Naive thymus-derived CD4-positive, alpha-beta T cell (primary cell): ENCODE measurements around the gene ZNF839. TPM values are rescaled to one million over a fixed set of nuclear protein-coding genes. Genes with fewer than 3 reads are reported as not detected.

Source experiments
- ATAC-seq: fragments of 150-1000 bp; cut with Tn5 transposase; 2 replicates; pipeline ENCODE4 v1.10.0; 2021; ENCODE audit warnings: mild to moderate bottlenecking, moderate library complexity
- CTCF ChIA-PET: fragments of 350-600 bp; sonication (Branson Sonifier 250); formaldehyde crosslinking; loops from one replicate; lab custom pipeline; 2021; ENCODE audit warnings: antibody characterized with exemption; lab: Charles Lee
- POLR2A ChIA-PET: fragments of 350-600 bp; sonication (Branson Sonifier 250); formaldehyde crosslinking; loops from one replicate; lab custom pipeline; 2021; ENCODE audit warnings: antibody characterized with exemption, inconsistent platforms; lab: Charles Lee
- DNase-seq, 9 donors: peaks; one replicate each; pipeline versions ENCODE4 v3.0.0 to v3.0.0-alpha.2; 2020 to 2022; ENCODE audit warnings: mixed read lengths in 1 of 9
- H3K27ac ChIP-seq: one replicate; pipeline ENCODE4 v1.7.0; 2013; ENCODE audit warnings: mild to moderate bottlenecking, low read depth, low read length, moderate library complexity
- H3K27me3 ChIP-seq, 2 donors: one replicate each; pipeline ENCODE4 v1.7.0; 2013; ENCODE audit warnings: low read length in 2 of 2, mild to moderate bottlenecking in 2 of 2, moderate library complexity in 2 of 2; ENCODE audit not compliant: control insufficient read depth in 2 of 2, insufficient read depth in 2 of 2
- H3K36me3 ChIP-seq, 3 experiments: 1 replicate in 2 of 3; 2 replicates in 1 of 3; pipeline ENCODE4 v1.7.0; 2013; ENCODE audit warnings: low read length in 3 of 3, mild to moderate bottlenecking in 3 of 3, moderate library complexity in 1 of 3; ENCODE audit not compliant: insufficient read depth in 3 of 3, control insufficient read depth in 2 of 3
- H3K4me1 ChIP-seq, 2 donors: one replicate each; pipeline ENCODE4 v1.7.0; 2013; ENCODE audit warnings: low read length in 2 of 2, mild to moderate bottlenecking in 2 of 2, moderate library complexity in 1 of 2; ENCODE audit not compliant: control insufficient read depth in 2 of 2, insufficient read depth in 2 of 2
- H3K4me3 ChIP-seq: 2 replicates; pipeline ENCODE4 v1.7.0; 2013; ENCODE audit warnings: mild to moderate bottlenecking, low read length
- H3K9me3 ChIP-seq, 3 experiments: 1 replicate in 2 of 3; 2 replicates in 1 of 3; pipeline ENCODE4 v1.7.0; 2013; ENCODE audit warnings: low read length in 3 of 3; ENCODE audit not compliant: control insufficient read depth in 2 of 3
- H3K27ac Mint-ChIP-seq, 9 donors: one replicate each; pipeline ENCODE4 v1.8.0; 2020 to 2022; ENCODE audit warnings: mixed read lengths in 9 of 9, mild to moderate bottlenecking in 8 of 9, moderate library complexity in 5 of 9, inconsistent platforms in 2 of 9
- H3K27me3 Mint-ChIP-seq, 5 donors: one replicate each; pipeline ENCODE4 v1.8.0; 2021 to 2022; ENCODE audit warnings: mixed read lengths in 5 of 5, mild to moderate bottlenecking in 1 of 5
- H3K36me3 Mint-ChIP-seq, 5 donors: one replicate each; pipeline ENCODE4 v1.8.0; 2020 to 2022; ENCODE audit warnings: mixed read lengths in 5 of 5, mild to moderate bottlenecking in 3 of 5, inconsistent platforms in 1 of 5
- H3K4me1 Mint-ChIP-seq, 7 donors: one replicate each; pipeline ENCODE4 v1.8.0; 2020 to 2022; ENCODE audit warnings: mixed read lengths in 7 of 7, mild to moderate bottlenecking in 3 of 7, inconsistent platforms in 1 of 7
- H3K4me3 Mint-ChIP-seq, 10 donors: one replicate each; pipeline ENCODE4 v1.8.0; 2020 to 2022; ENCODE audit warnings: mild to moderate bottlenecking in 10 of 10, mixed read lengths in 10 of 10, moderate library complexity in 6 of 10, inconsistent platforms in 2 of 10
- H3K9me3 Mint-ChIP-seq, 11 donors: one replicate each; pipeline ENCODE4 v1.8.0; 2020 to 2022; ENCODE audit warnings: mixed read lengths in 11 of 11, mild to moderate bottlenecking in 4 of 11, inconsistent platforms in 1 of 11, moderate library complexity in 1 of 11
- intact Hi-C, 2 donors: fragments of 100-400 bp; cut with micrococcal nuclease; formaldehyde crosslinking; loops; one replicate each; pipeline ENCODE4 v1.15.1; 2023
- polyA plus RNA-seq, 2 donors: library from polyadenylated mRNA; unstranded; fragments of 300-500 nt; fragmentation: Illumina TruSeq; gene quantifications; one replicate each; pipeline ENCODE4 v1.2.3, GENCODE V29; 2021
- total RNA-seq, 6 experiments: library from RNA in 5 of 6; stranded (reverse) in 5 of 6; gene quantifications; 1 replicate in 5 of 6; 2 replicates in 1 of 6; pipeline ENCODE4 v1.2.3 and lab custom pipeline; 2021 to 2026

Gene ZNF839
- total and polyA plus RNA-seq, 7 experiments from 2014 or later: 5.9 to 24.9 (median 20.3) TPM

DNA sequence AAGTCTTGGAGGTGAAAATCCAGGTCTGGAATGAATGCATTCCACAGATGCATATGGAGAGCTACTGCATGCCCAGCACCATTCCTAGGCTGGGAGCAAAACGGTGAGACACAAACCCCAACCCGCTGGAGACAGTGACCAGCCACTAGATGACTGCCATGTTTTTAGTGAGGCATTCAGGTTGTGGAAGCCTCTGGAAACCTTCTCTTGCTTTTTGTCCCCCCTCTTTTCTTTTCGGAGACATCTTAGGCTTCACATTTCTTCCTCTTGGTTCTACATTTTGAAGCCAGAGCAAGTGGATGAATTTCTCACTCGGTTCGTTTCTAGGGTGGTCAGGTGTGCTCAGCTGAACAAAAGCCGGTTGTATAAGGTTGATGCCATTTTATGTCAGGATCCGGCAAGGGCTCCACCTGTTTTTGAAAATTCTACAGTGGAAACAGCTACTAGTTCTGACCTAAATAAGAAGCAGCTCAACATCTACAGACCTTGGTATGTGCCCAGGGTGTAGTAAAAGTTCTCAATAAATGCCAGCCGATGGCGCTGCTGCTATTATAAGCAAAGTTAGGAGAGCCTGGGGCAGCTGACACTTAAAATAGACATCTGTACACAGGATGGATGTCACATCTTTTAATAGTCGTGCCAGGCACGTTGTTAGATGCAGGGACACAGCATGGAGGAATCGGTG, 1.8 kb upstream of the ZNF839 start:
- H3K27me3 ChIP-seq: no peaks in the 10 kb centered on the region
- H3K27ac ChIP-seq: peak overlapping the region; percentile 35
- H3K27me3 Mint-ChIP-seq: peaks cover 0 to 6% (median 0%) of the 10 kb centered on the region in 5 donors
- peak in 5 of 9 donors; percentile 10 to 33 (median 17) for DNase-seq
- no peak for ATAC-seq
- H3K36me3 ChIP-seq: peaks cover 0 to 5% (median 3%) of the 10 kb centered on the region in 3 experiments
- intact Hi-C loops: loop anchor here (1.0 to 5.0 kb wide), 8 partner anchors 13 to 610 kb away; partner anchors contain the start of genes MOK (in 2 of the 2), RCOR1 (in 2 of the 2), TRAF3 (in 2 of the 2) and ANKRD9 (in 1 of the 2)
- ChIA-PET CTCF (interaction anchor here (0.5 to 1.6 kb wide), 5 partner anchors 22 to 368 kb away, joined by 3 to 5 read pairs (median 3); no protein-coding TSS in a partner anchor), POLR2A (interaction anchor here (0.6 to 5.6 kb wide), 7 partner anchors 12 to 612 kb away, joined by 3 to 40 read pairs (median 4); partner anchors contain the start of genes CINP, MOK and TECPR2)
- H3K4me1 Mint-ChIP-seq: peaks cover 34 to 81% (median 66%) of the 10 kb centered on the region in 7 donors
- peaks cover 37 to 43% of the 10 kb centered on the region in 2 donors for H3K4me1 ChIP-seq
- peak overlapping the region; percentile 91 to 99 (median 97) for H3K4me3 Mint-ChIP-seq
- peak overlapping the region; percentile 84 for H3K4me3 ChIP-seq
- H3K27ac Mint-ChIP-seq: peak overlapping the region; percentile 95 to 99 (median 98)
- no peaks in the 10 kb centered on the region for H3K36me3 Mint-ChIP-seq
- peaks cover 0 to 16% (median 0%) of the 10 kb centered on the region in 11 donors for H3K9me3 Mint-ChIP-seq
- no peaks in the 10 kb centered on the region for H3K9me3 ChIP-seq

DNA sequence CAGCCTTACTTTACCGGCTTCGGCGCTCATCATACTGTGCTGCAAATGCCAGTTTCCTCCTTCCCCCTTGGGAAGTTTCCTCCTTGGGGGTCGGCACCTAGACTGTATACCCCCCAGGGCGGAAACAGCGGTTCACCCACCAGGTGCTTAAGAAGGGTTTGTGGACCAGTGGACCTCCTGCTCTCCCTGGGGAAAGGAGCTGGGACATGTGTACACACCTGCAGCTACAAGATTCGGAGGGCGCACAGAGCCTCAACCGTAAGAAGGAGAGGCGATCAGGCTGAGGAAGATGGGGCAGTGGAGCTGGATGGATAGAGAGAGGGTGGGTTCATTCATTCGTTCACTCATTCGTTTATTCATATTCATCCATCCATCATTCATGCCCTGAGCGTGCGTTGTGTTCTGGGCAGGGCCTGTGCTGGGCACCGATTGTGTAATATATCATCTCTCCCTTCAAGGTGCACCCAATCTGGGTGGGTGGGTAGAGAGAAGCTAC, 717 bp upstream of the ZNF839 start:
- Histone ChIP-seq H3K9me3 (no peaks in the 10 kb centered on the region), H3K27me3 (no peaks in the 10 kb centered on the region), H3K27ac (peak overlapping the region; percentile 87), H3K4me1 (peaks cover 37 to 43% of the 10 kb centered on the region in 2 donors), H3K4me3 (peak overlapping the region; percentile 90), H3K36me3 (peaks cover 0 to 6% (median 3%) of the 10 kb centered on the region in 3 experiments)
- peak overlapping the region; percentile 95 to 99 (median 98) for H3K27ac Mint-ChIP-seq
- no peak for ATAC-seq
- H3K36me3 Mint-ChIP-seq: no peaks in the 10 kb centered on the region
- H3K4me1 Mint-ChIP-seq: peaks cover 32 to 86% (median 64%) of the 10 kb centered on the region in 7 donors
- intact Hi-C loops: loop anchor here (1.0 to 5.0 kb wide), 7 partner anchors 14 to 612 kb away; partner anchors contain the start of genes CINP (in 2 of the 2), MOK (in 2 of the 2), TECPR2 (in 2 of the 2) and TRAF3 (in 2 of the 2)
- peaks cover 0 to 16% (median 0%) of the 10 kb centered on the region in 11 donors for H3K9me3 Mint-ChIP-seq
- CTCF ChIA-PET: interaction anchor here (0.6 to 1.6 kb wide), 4 partner anchors 10 to 556 kb away, joined by 3 to 7 read pairs (median 4); no protein-coding TSS in a partner anchor
- DNase-seq: no peak
- POLR2A ChIA-PET: interaction anchor here (0.7 to 5.6 kb wide), 6 partner anchors 10 to 499 kb away, joined by 3 to 40 read pairs (median 4); partner anchors contain the start of genes CINP, MOK and TECPR2
- peak overlapping the region; percentile 91 to 99 (median 97) for H3K4me3 Mint-ChIP-seq
- H3K27me3 Mint-ChIP-seq: peaks cover 0 to 6% (median 0%) of the 10 kb centered on the region in 5 donors

DNA sequence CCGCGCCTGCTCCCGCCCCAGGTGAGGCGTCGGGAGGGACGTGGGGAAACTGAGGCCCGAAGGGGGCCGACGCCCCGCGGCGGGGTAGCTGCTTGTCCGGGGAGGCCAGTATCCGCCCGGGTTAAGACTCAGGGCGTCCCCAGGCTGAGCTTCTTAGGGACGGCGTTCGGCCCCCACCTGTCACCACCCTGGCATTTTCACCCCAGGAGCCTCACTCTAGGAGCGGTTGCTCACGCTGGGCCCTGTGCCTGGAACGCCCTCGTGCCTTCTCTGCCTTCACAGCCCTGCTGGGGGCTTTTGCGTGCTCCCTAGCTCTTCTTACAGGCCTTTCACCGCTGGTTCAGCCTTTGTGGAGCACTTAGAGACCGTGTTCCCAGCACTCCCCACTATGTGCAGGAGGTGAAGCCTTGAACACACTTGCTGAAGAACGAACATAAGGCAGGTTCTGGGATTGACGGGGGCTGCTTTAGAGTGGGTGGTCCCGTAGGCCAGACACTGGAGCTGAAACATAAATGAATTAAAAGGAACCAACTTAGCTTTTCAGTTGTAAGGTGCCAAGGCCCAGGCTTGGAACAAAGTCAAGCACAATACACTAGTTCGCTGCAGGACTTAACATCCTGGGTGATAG, 601 bp downstream of the ZNF839 start:
- ChIA-PET POLR2A (interaction anchor here (0.8 to 5.6 kb wide), 9 partner anchors 12 to 223 kb away, joined by 3 to 40 read pairs (median 3); partner anchors contain the start of genes CINP, MOK, TECPR2 and WDR20), CTCF (interaction anchor here (1.4 to 2.0 kb wide), 3 partner anchors 12 to 36 kb away, joined by 4 to 7 read pairs (median 5); partner anchors contain the start of gene MOK)
- peaks cover 21 to 73% (median 51%) of the 10 kb centered on the region in 7 donors for H3K4me1 Mint-ChIP-seq
- ATAC-seq (peak; percentile 34), DNase-seq (peak in 7 of 9 donors; percentile 41 to 60 (median 43))
- intact Hi-C loops: loop anchor here in 1 of 2 donors (1.0 kb wide), 1 partner anchor 196 kb away; no protein-coding TSS in a partner anchor
- H3K4me3 Mint-ChIP-seq: peak overlapping the region; percentile 86 to 99 (median 90)
- H3K27me3 Mint-ChIP-seq: peaks cover 0 to 4% (median 0%) of the 10 kb centered on the region in 5 donors
- peak overlapping the region; percentile 61 for H3K4me3 ChIP-seq
- H3K27ac ChIP-seq: peak overlapping the region; percentile 87
- no peaks in the 10 kb centered on the region for H3K9me3 ChIP-seq
- peak overlapping the region; percentile 91 to 99 (median 95) for H3K27ac Mint-ChIP-seq
- no peaks in the 10 kb centered on the region for H3K27me3 ChIP-seq
- peaks cover 0 to 6% (median 3%) of the 10 kb centered on the region in 3 experiments for H3K36me3 ChIP-seq
- peaks cover 0 to 14% (median 0%) of the 10 kb centered on the region in 11 donors for H3K9me3 Mint-ChIP-seq
- H3K4me1 ChIP-seq: peaks cover 37 to 38% of the 10 kb centered on the region in 2 donors
- no peaks in the 10 kb centered on the region for H3K36me3 Mint-ChIP-seq

DNA sequence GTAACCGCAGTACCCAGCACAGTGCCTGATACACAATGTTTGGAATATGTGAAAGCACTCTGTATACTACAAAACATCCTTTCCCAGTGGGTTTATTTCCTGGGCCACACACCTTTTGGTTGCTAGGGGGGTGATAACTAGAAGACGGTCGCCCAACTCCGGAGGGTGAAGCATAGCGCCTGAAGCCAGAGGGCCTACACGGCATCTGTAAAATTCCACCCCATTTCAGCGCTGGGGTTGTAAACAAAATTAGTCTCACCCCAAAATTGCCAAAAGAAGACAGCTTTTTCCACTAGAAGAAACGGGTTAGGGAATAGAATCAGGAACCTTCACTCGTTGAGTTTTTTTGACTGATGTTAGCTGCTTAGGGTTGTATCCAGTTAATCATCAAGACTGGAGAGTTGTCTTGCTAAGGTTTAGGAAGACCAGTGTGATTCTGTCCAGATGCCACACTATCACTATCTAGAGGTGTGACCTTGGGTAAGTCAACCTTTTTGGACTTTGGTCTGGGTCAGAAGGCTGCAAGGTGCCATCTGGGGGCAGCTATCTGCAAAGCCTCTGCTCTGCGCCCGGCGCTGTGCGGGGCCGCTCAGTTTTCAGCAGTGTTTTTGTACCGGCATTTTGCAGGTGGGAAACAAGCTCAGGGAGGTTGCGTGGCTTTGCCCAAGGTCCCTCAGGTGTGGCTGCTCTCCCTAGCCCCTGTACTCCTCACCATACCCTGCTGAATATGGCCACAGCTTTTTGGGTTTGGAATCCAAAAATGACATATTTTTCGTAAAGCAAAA, 1.3 kb downstream of the ZNF839 start:
- peaks cover 0 to 12% (median 0%) of the 10 kb centered on the region in 11 donors for H3K9me3 Mint-ChIP-seq

More for the DNA sequence above, 1.3 kb downstream of the ZNF839 start:
- H3K9me3 ChIP-seq: no peaks in the 10 kb centered on the region
- H3K27me3 Mint-ChIP-seq: peaks cover 0 to 4% (median 0%) of the 10 kb centered on the region in 5 donors
- intact Hi-C loops: loop anchor here in 1 of 2 donors (1.0 kb wide), 1 partner anchor 195 kb away; no protein-coding TSS in a partner anchor
- peaks cover 0 to 7% (median 3%) of the 10 kb centered on the region in 3 experiments for H3K36me3 ChIP-seq
- H3K4me3 Mint-ChIP-seq: peak overlapping the region; percentile 86 to 99 (median 90)
- POLR2A ChIA-PET: interaction anchor here (0.7 to 5.6 kb wide), 6 partner anchors 12 to 191 kb away, joined by 3 to 40 read pairs (median 3); partner anchors contain the start of genes MOK and WDR20
- H3K27ac Mint-ChIP-seq: peak overlapping the region; percentile 91 to 99 (median 95)
- peak overlapping the region; percentile 87 for H3K27ac ChIP-seq
- no peaks in the 10 kb centered on the region for H3K36me3 Mint-ChIP-seq
- CTCF ChIA-PET: interaction anchor here (0.5 to 2.0 kb wide), 4 partner anchors 16 to 1076 kb away, joined by 4 to 5 read pairs (median 5); partner anchors contain the start of gene MOK
- H3K4me1 Mint-ChIP-seq: peaks cover 21 to 69% (median 48%) of the 10 kb centered on the region in 7 donors
- peak overlapping the region; percentile 61 for H3K4me3 ChIP-seq
- no peaks in the 10 kb centered on the region for H3K27me3 ChIP-seq
- ATAC-seq (no peak), DNase-seq (no peak)
- H3K4me1 ChIP-seq: peaks cover 37% of the 10 kb centered on the region in 2 donors
